ENCODE data around the gene ARHGAP5.

DNA sequence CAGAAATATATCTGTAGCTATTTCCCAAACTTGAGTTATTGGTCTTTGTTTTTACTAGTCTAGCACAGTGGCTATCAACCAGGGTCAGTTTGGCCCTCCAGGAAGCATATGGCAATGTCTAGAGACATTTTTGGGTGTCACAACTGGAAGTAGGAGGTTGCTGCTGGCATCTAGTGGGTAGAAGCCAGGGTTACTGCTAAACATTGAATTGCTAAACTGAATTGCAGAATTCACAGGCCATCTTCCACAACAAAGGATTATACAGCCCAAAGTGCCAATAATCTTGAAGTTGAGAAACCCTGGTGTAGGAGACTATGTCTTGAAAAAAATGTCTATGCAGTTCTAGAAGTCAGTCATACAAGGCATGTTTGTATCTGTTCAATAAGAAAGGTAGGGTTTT, 27.7 kb downstream of the ARHGAP5 start:
- TF ChIP-seq, protein P1, sequence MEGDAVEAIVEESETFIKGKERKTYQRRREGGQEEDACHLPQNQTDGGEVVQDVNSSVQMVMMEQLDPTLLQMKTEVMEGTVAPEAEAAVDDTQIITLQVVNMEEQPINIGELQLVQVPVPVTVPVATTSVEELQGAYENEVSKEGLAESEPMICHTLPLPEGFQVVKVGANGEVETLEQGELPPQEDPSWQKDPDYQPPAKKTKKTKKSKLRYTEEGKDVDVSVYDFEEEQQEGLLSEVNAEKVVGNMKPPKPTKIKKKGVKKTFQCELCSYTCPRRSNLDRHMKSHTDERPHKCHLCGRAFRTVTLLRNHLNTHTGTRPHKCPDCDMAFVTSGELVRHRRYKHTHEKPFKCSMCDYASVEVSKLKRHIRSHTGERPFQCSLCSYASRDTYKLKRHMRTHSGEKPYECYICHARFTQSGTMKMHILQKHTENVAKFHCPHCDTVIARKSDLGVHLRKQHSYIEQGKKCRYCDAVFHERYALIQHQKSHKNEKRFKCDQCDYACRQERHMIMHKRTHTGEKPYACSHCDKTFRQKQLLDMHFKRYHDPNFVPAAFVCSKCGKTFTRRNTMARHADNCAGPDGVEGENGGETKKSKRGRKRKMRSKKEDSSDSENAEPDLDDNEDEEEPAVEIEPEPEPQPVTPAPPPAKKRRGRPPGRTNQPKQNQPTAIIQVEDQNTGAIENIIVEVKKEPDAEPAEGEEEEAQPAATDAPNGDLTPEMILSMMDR (IDR thresholded peaks at IDR 0.05), result no peak
- no peak for TF ChIP-seq ZFX (IDR thresholded peaks at IDR 0.05; ENCODE audit: borderline replicate concordance)
